SK-N-SH (cell line): ENCODE measurements around the gene DCAF17. TPM values are rescaled to one million over a fixed set of nuclear protein-coding genes. Genes with fewer than 3 reads are reported as not detected.

ENCODE experiments used
- CTCF ChIA-PET: fragments of 300-600, 350-600 bp; formaldehyde crosslinking; extraction: SDS; loops from one replicate; lab custom pipeline; 2021; lab: Yijun Ruan, JAX
- POLR2A ChIA-PET: fragments of 350-600 bp; sonication (Branson Sonifier 250); formaldehyde crosslinking; extraction: SDS; loops from one replicate; lab custom pipeline; 2020; ENCODE audit warnings: antibody characterized with exemption, inconsistent platforms; lab: Yijun Ruan, JAX
- DNase-seq: peaks from one replicate; pipeline ENCODE4 v3.0.0; 2012
- H2AFZ ChIP-seq: fragments of 200-600 bp; sonication (generic); 2 replicates; pipeline ENCODE4 v1.8.1; 2016; ENCODE audit warnings: antibody characterized with exemption, mild to moderate bottlenecking, low read depth
- H3F3A ChIP-seq: fragments of 200-600 bp; sonication (generic); replicated peaks from 2 replicates; pipeline ENCODE3; 2016; ENCODE audit warnings: antibody characterized with exemption, mild to moderate bottlenecking; ENCODE audit not compliant: insufficient read depth
- H3K27ac ChIP-seq, 2 experiments: fragments of 200-500 bp in 1 of 2; fragments of 200-600 bp in 1 of 2; sonication (Bioruptor generic) in 1 of 2; sonication (generic), shearing (Covaris generic) in 1 of 2; 2 replicates each; pipeline versions ENCODE4 v1.5.1 to v1.6.1; 2014 to 2016; ENCODE audit warnings: low read depth in 2 of 2, inconsistent platforms in 1 of 2, low read length in 1 of 2, mild to moderate bottlenecking in 1 of 2, mixed read lengths in 1 of 2
- H3K27me3 ChIP-seq: fragments of 200-600 bp; sonication (generic), shearing (Covaris generic); 2 replicates; pipeline ENCODE4 v1.6.1; 2016; ENCODE audit warnings: mixed run types; ENCODE audit not compliant: insufficient read depth
- H3K36me3 ChIP-seq, 2 experiments: fragments of 200-500 bp in 1 of 2; fragments of 200-600 bp in 1 of 2; sonication (Bioruptor generic) in 1 of 2; sonication (generic) in 1 of 2; replicated peaks in 1 of 2; 2 replicates each; pipeline versions ENCODE3 to v1.5.1; 2014 to 2016; ENCODE audit warnings: low read length in 1 of 2, mild to moderate bottlenecking in 1 of 2; ENCODE audit not compliant: insufficient read depth in 2 of 2, control insufficient read depth in 1 of 2
- H3K4me1 ChIP-seq, 2 experiments: fragments of 200-500 bp in 1 of 2; fragments of 200-600 bp in 1 of 2; sonication (Bioruptor generic) in 1 of 2; sonication (generic), shearing (Covaris generic) in 1 of 2; 2 replicates each; pipeline versions ENCODE4 v1.5.1 to v1.6.1; 2014 to 2016; ENCODE audit warnings: low read depth in 1 of 2, low read length in 1 of 2, mixed run types in 1 of 2; ENCODE audit not compliant: insufficient read depth in 2 of 2, control insufficient read depth in 1 of 2
- H3K4me2 ChIP-seq: fragments of 200-600 bp; sonication (generic), shearing (Covaris generic); 2 replicates; pipeline ENCODE4 v1.6.1; 2017; ENCODE audit warnings: mixed run types
- H3K4me3 ChIP-seq, 2 experiments: fragments of 200-500 bp in 1 of 2; fragments of 200-600 bp in 1 of 2; sonication (Bioruptor generic) in 1 of 2; sonication (generic), shearing (Covaris generic) in 1 of 2; 2 replicates each; pipeline versions ENCODE4 v1.5.1 to v1.8.1; 2014 to 2016; ENCODE audit warnings: low read depth in 2 of 2, inconsistent platforms in 1 of 2, low read length in 1 of 2, mild to moderate bottlenecking in 1 of 2, mixed read lengths in 1 of 2, moderate library complexity in 1 of 2
- H3K79me2 ChIP-seq: fragments of 200-600 bp; sonication (generic); 2 replicates; pipeline ENCODE4 v1.8.1; 2017; ENCODE audit warnings: mild to moderate bottlenecking; ENCODE audit not compliant: insufficient read depth
- H3K9ac ChIP-seq: fragments of 200-600 bp; sonication (generic); 2 replicates; pipeline ENCODE4 v1.6.1; 2017; ENCODE audit warnings: mixed run types
- H3K9me2 ChIP-seq: fragments of 200-600 bp; sonication (generic); 2 replicates; pipeline ENCODE4 v1.6.1; 2017; ENCODE audit warnings: mixed run types
- H3K9me3 ChIP-seq: fragments of 200-600 bp; sonication (generic); 2 replicates; pipeline ENCODE4 v1.6.1; 2017; ENCODE audit warnings: mixed run types, mild to moderate bottlenecking, moderate library complexity
- H4K20me1 ChIP-seq: fragments of 200-600 bp; sonication (generic); 2 replicates; pipeline ENCODE4 v1.6.1; 2017; ENCODE audit warnings: mild to moderate bottlenecking, mixed run types; ENCODE audit not compliant: insufficient read depth
- CHD2 ChIP-seq: fragments of 150-350 bp; IDR thresholded peaks from 2 replicates; pipeline ENCODE4 v1.6.1; 2018; ENCODE audit warnings: low read length; ENCODE audit not compliant: partially characterized antibody
- CTCF ChIP-seq: fragments of 200-600 bp; sonication (generic); IDR thresholded peaks from 2 replicates; pipeline ENCODE4 v1.6.1; 2017; ENCODE audit warnings: antibody characterized with exemption, mild to moderate bottlenecking, moderate library complexity
- ELF1 ChIP-seq: IDR thresholded peaks from 2 replicates; pipeline ENCODE4 v1.4.0; 2012
- EP300 ChIP-seq, 2 experiments: IDR thresholded peaks; 2 replicates each; pipeline versions ENCODE4 v1.4.0 to v1.6.1; 2012; ENCODE audit warnings: borderline replicate concordance in 1 of 2, low read depth in 1 of 2, low read length in 1 of 2
- EZH2phosphoT487 ChIP-seq: fragments of 200-600 bp; sonication (generic); IDR thresholded peaks from 2 replicates; pipeline ENCODE4 v1.6.1; 2017; ENCODE audit warnings: low read depth, mixed run types, mild to moderate bottlenecking, antibody characterized with exemption, moderate library complexity, borderline replicate concordance
- FOSL2 ChIP-seq: IDR thresholded peaks from 2 replicates; pipeline ENCODE4 v1.4.0; 2012; ENCODE audit warnings: low read depth, mild to moderate bottlenecking, moderate library complexity, borderline replicate concordance
- GATA2 ChIP-seq: sonication (generic); formaldehyde crosslinking; IDR thresholded peaks from 2 replicates; pipeline ENCODE4 v1.5.0; 2020; ENCODE audit warnings: mild to moderate bottlenecking, missing genetic modification reagents
- IRF3 ChIP-seq: fragments of 150-350 bp; IDR thresholded peaks from 2 replicates; pipeline ENCODE4 v1.6.1; 2016; ENCODE audit warnings: mild to moderate bottlenecking, low read depth, low read length
- MAX ChIP-seq: IDR thresholded peaks from 2 replicates; pipeline ENCODE4 v1.4.0; 2012; ENCODE audit warnings: low read depth
- MEF2A ChIP-seq: IDR thresholded peaks from 2 replicates; pipeline ENCODE4 v1.4.0; 2012; ENCODE audit warnings: low read depth, borderline replicate concordance
- NRF1 ChIP-seq: IDR thresholded peaks from 2 replicates; pipeline ENCODE4 v1.6.1; 2012; ENCODE audit warnings: low read depth, mild to moderate bottlenecking, low read length
- PBX3 ChIP-seq: IDR thresholded peaks from 2 replicates; pipeline ENCODE4; 2012
- POLR2AphosphoS5 ChIP-seq: IDR thresholded peaks from 2 replicates; pipeline ENCODE4 v1.6.1; 2012; ENCODE audit warnings: low read depth, low read length
- SIN3A ChIP-seq: IDR thresholded peaks from 2 replicates; pipeline ENCODE4 v1.6.1; 2012; ENCODE audit warnings: low read depth, mild to moderate bottlenecking, low read length, moderate library complexity, borderline replicate concordance
- SMC3 ChIP-seq: IDR thresholded peaks from 2 replicates; pipeline ENCODE4 v1.6.1; 2012; ENCODE audit warnings: low read depth, low read length, improper control_type of control experiment
- USF2 ChIP-seq: fragments of 150-350 bp; IDR thresholded peaks from 2 replicates; pipeline ENCODE4 v1.6.1; 2017; ENCODE audit warnings: antibody characterized with exemption, low read length, low read depth, borderline replicate concordance
- ZBTB33 ChIP-seq: IDR thresholded peaks from 2 replicates; pipeline ENCODE4 v1.4.0; 2012; ENCODE audit warnings: low read depth, borderline replicate concordance
- WGBS: methylation state at CpG from one replicate; pipeline ENCODE4 v1.1.6; 2017; ENCODE audit warnings: low lambda C conversion rate; 5-methylcytosine and 5-hydroxymethylcytosine counted together
- polyA plus RNA-seq, 3 experiments: library from polyadenylated mRNA; depleted of rRNA; stranded (reverse); fragments of >200 nt; gene quantifications; 2 replicates each; pipeline ENCODE4 v1.2.3, GENCODE V29; 2012

DCAF17 gene
- polyA plus RNA-seq, 1 of the 3 experiments (the other 2 are of a cell fraction) = 4.9 TPM

GRCh38 chr2:171431677-171432167, 2.3 kb upstream of the DCAF17 start (continued):
- no peak for TF ChIP-seq IRF3

- peaks cover 0 to 10% of the 10 kb centered on the region in 2 experiments; a peak in 2 of 4 replicates for H3K4me1 ChIP-seq
- H3K79me2 ChIP-seq = peaks cover 39% of the 10 kb centered on the region
- H3K27me3 ChIP-seq = no peaks in the 10 kb centered on the region
- H3K4me3 ChIP-seq = peak overlapping the region; percentile 88 to 90; a peak in 3 of 4 replicates
- H3K36me3 ChIP-seq = peaks cover 9 to 21% of the 10 kb centered on the region in 2 experiments
- peaks cover 9% of the 10 kb centered on the region; the same call in 1 of the 2 replicates for H3K9me3 ChIP-seq
- ChIA-PET CTCF (interaction anchor here (0.6 to 2.4 kb wide), 3 partner anchors 16 to 503 kb away, joined by 3 to 11 read pairs (median 5); partner anchors contain the start of gene GORASP2), POLR2A (interaction anchor here (1.1 kb wide), 1 partner anchor 16 kb away, joined by 4 read pairs; no protein-coding TSS in a partner anchor)
- no peak for DNase-seq
- peak overlapping the region; percentile 92 for H3K4me2 ChIP-seq
- peak overlapping the region; percentile 93 for H2AFZ ChIP-seq
- no peaks in the 10 kb centered on the region for H3K9me2 ChIP-seq
- peak overlapping the region; percentile 88; the same call in 1 of the 2 replicates for H3K9ac ChIP-seq
- peaks cover 34% of the 10 kb centered on the region for H3F3A ChIP-seq
- WGBS = 84% methylated on average over 4 of the region's 4 CpGs
- H4K20me1 ChIP-seq = no peaks in the 10 kb centered on the region
- TF ChIP-seq ZBTB33 (no peak), GATA2 (CRISPR knock-in tag) (no peak), NRF1 (no peak), CTCF (no peak), MAX (no peak), MEF2A (no peak), ELF1 (no peak), CHD2 (no peak), EZH2phosphoT487 (no peak), SIN3A (no peak), FOSL2 (no peak), EP300 (IDR thresholded peaks at IDR 0.05; ENCODE audit: borderline replicate concordance in 1 of 2, low read depth in 1 of 2, low read length in 1 of 2) (no peak), USF2 (no peak), PBX3 (no peak), POLR2AphosphoS5 (no peak), SMC3 (no peak)
- H3K27ac ChIP-seq = peak overlapping the region in 1 of 2 experiments; percentile 92; a peak in 1 of 4 replicates
Observed at GRCh38 chr2:171432206-171432968, 1.6 kb upstream of the DCAF17 start.
